HUES48 (cell line): ENCODE results near the gene EEPD1.

Source experiments
- H3K27ac ChIP-seq: one replicate; pipeline ENCODE4 v1.7.0; 2013; ENCODE audit warnings: low read depth, low read length, inconsistent platforms
- H3K27me3 ChIP-seq: 2 replicates; pipeline ENCODE4 v1.6.1; 2013; ENCODE audit warnings: mild to moderate bottlenecking, low read length; ENCODE audit not compliant: control insufficient read depth, insufficient read depth
- H3K36me3 ChIP-seq: 2 replicates; pipeline ENCODE4 v1.6.1; 2013; ENCODE audit warnings: low read length; ENCODE audit not compliant: control insufficient read depth, insufficient read depth
- H3K4me1 ChIP-seq: 2 replicates; pipeline ENCODE4 v1.6.1; 2013; ENCODE audit warnings: mild to moderate bottlenecking, low read length; ENCODE audit not compliant: control insufficient read depth, insufficient read depth
- H3K4me3 ChIP-seq: 2 replicates; pipeline ENCODE4 v1.5.1; 2013; ENCODE audit warnings: mild to moderate bottlenecking, low read depth, low read length
- H3K9ac ChIP-seq: 2 replicates; pipeline ENCODE4 v1.6.1; 2013; ENCODE audit warnings: mild to moderate bottlenecking, low read depth, low read length, moderate library complexity
- H3K9me3 ChIP-seq: 2 replicates; pipeline ENCODE4 v1.6.1; 2013; ENCODE audit warnings: low read length; ENCODE audit not compliant: control insufficient read depth, insufficient read depth

EEPD1 gene

GRCh38 chr7:36131026-36131425, 22.0 kb upstream of the EEPD1 start:
- Histone ChIP-seq H3K4me1 (no peaks in the 10 kb centered on the region), H3K9ac (no peak overlapping the region), H3K36me3 (no peaks in the 10 kb centered on the region), H3K27me3 (no peaks in the 10 kb centered on the region), H3K27ac (no peak overlapping the region), H3K9me3 (no peaks in the 10 kb centered on the region), H3K4me3 (no peak overlapping the region)

- H3K4me3 ChIP-seq = no peak overlapping the region
- no peak overlapping the region for H3K9ac ChIP-seq
- H3K27me3 ChIP-seq = no peaks in the 10 kb centered on the region
- H3K9me3 ChIP-seq = no peaks in the 10 kb centered on the region
- no peaks in the 10 kb centered on the region for H3K4me1 ChIP-seq
- H3K36me3 ChIP-seq = no peaks in the 10 kb centered on the region
- no peak overlapping the region for H3K27ac ChIP-seq
Measured at GRCh38 chr7:36131499-36131898, 21.6 kb upstream of the EEPD1 start.

GRCh38 chr7:36132012-36132411, 21.0 kb upstream of the EEPD1 start:
- Histone ChIP-seq H3K27ac (no peak overlapping the region), H3K9ac (no peak overlapping the region), H3K4me3 (no peak overlapping the region), H3K36me3 (no peaks in the 10 kb centered on the region), H3K9me3 (no peaks in the 10 kb centered on the region), H3K27me3 (no peaks in the 10 kb centered on the region), H3K4me1 (no peaks in the 10 kb centered on the region)

GRCh38 chr7:36135700-36136099, 17.4 kb upstream of the EEPD1 start:
- H3K4me1 ChIP-seq = no peaks in the 10 kb centered on the region
- no peaks in the 10 kb centered on the region for H3K27me3 ChIP-seq
- H3K9ac ChIP-seq = no peak overlapping the region
- H3K4me3 ChIP-seq = no peak overlapping the region
- no peak overlapping the region for H3K27ac ChIP-seq
- no peaks in the 10 kb centered on the region for H3K36me3 ChIP-seq
- no peaks in the 10 kb centered on the region for H3K9me3 ChIP-seq

- Histone ChIP-seq H3K4me3 (no peak overlapping the region), H3K27me3 (no peaks in the 10 kb centered on the region), H3K36me3 (no peaks in the 10 kb centered on the region), H3K9me3 (no peaks in the 10 kb centered on the region), H3K27ac (no peak overlapping the region), H3K9ac (no peak overlapping the region), H3K4me1 (no peaks in the 10 kb centered on the region)
Measured at GRCh38 chr7:36137258-36137657, 15.8 kb upstream of the EEPD1 start.

- H3K4me1 ChIP-seq = no peaks in the 10 kb centered on the region
- H3K27me3 ChIP-seq = no peaks in the 10 kb centered on the region
- H3K9ac ChIP-seq = no peak overlapping the region
- H3K4me3 ChIP-seq = no peak overlapping the region
- H3K9me3 ChIP-seq = no peaks in the 10 kb centered on the region
- H3K36me3 ChIP-seq = no peaks in the 10 kb centered on the region
- H3K27ac ChIP-seq = no peak overlapping the region
Measured at GRCh38 chr7:36137754-36138153, 15.3 kb upstream of the EEPD1 start.

- H3K9me3 ChIP-seq = no peaks in the 10 kb centered on the region
Measured at GRCh38 chr7:36138209-36138608, 14.8 kb upstream of the EEPD1 start.

GRCh38 chr7:36141351-36141750, 11.7 kb upstream of the EEPD1 start:
- no peak overlapping the region for H3K27ac ChIP-seq
- H3K9ac ChIP-seq = no peak overlapping the region
- H3K4me3 ChIP-seq = no peak overlapping the region
- peaks cover 1% of the 10 kb centered on the region; the same call in 1 of the 2 replicates for H3K4me1 ChIP-seq
- no peaks in the 10 kb centered on the region for H3K9me3 ChIP-seq
- no peaks in the 10 kb centered on the region for H3K36me3 ChIP-seq
- no peaks in the 10 kb centered on the region for H3K27me3 ChIP-seq

More at GRCh38 chr7:36138209-36138608, 14.8 kb upstream of the EEPD1 start:
- no peaks in the 10 kb centered on the region for H3K36me3 ChIP-seq
- H3K27me3 ChIP-seq = no peaks in the 10 kb centered on the region
- H3K4me1 ChIP-seq = no peaks in the 10 kb centered on the region
- no peak overlapping the region for H3K9ac ChIP-seq
- no peak overlapping the region for H3K4me3 ChIP-seq
- H3K27ac ChIP-seq = no peak overlapping the region

- H3K4me1 ChIP-seq = peaks cover 3% of the 10 kb centered on the region; the same call in 1 of the 2 replicates
- no peak overlapping the region for H3K4me3 ChIP-seq
- no peaks in the 10 kb centered on the region for H3K9me3 ChIP-seq
- H3K36me3 ChIP-seq = no peaks in the 10 kb centered on the region
- H3K27ac ChIP-seq = no peak overlapping the region
- H3K27me3 ChIP-seq = no peaks in the 10 kb centered on the region
- H3K9ac ChIP-seq = no peak overlapping the region
Measured at GRCh38 chr7:36141850-36142249, 11.2 kb upstream of the EEPD1 start.

- no peak overlapping the region for H3K4me3 ChIP-seq
- peaks cover 3% of the 10 kb centered on the region; the same call in 1 of the 2 replicates for H3K4me1 ChIP-seq
- H3K27ac ChIP-seq = no peak overlapping the region
- H3K9ac ChIP-seq = no peak overlapping the region
- no peaks in the 10 kb centered on the region for H3K27me3 ChIP-seq
- H3K36me3 ChIP-seq = no peaks in the 10 kb centered on the region
- H3K9me3 ChIP-seq = no peaks in the 10 kb centered on the region
Measured at GRCh38 chr7:36144189-36144588, 8.9 kb upstream of the EEPD1 start.

GRCh38 chr7:36145686-36146085, 7.4 kb upstream of the EEPD1 start:
- Histone ChIP-seq H3K4me3 (no peak overlapping the region), H3K4me1 (peaks cover 3% of the 10 kb centered on the region; the same call in 1 of the 2 replicates), H3K27ac (no peak overlapping the region)

GRCh38 chr7:36147361-36147760, 5.7 kb upstream of the EEPD1 start:
- Histone ChIP-seq H3K27ac (no peak overlapping the region), H3K27me3 (no peaks in the 10 kb centered on the region), H3K9me3 (no peaks in the 10 kb centered on the region), H3K36me3 (no peaks in the 10 kb centered on the region), H3K4me3 (no peak overlapping the region), H3K4me1 (peaks cover 9% of the 10 kb centered on the region), H3K9ac (no peak overlapping the region)

More at GRCh38 chr7:36145686-36146085, 7.4 kb upstream of the EEPD1 start:
- Histone ChIP-seq H3K9me3 (no peaks in the 10 kb centered on the region), H3K27me3 (no peaks in the 10 kb centered on the region), H3K36me3 (no peaks in the 10 kb centered on the region), H3K9ac (no peak overlapping the region)
